TTC549 (cell line): ENCODE results near the gene FBXO45.
"Not testable (repeated sequence)": the region's sequence is repeated elsewhere in the genome, so short reads cannot be mapped to it uniquely, and the experiment has no call there.

Experiments
- FAIRE-seq: peaks from 2 replicates; lab custom pipeline; 2012; peaks lifted over from hg19 to GRCh38; lab: Jason Lieb, UNC

The FBXO45 gene

DNA sequence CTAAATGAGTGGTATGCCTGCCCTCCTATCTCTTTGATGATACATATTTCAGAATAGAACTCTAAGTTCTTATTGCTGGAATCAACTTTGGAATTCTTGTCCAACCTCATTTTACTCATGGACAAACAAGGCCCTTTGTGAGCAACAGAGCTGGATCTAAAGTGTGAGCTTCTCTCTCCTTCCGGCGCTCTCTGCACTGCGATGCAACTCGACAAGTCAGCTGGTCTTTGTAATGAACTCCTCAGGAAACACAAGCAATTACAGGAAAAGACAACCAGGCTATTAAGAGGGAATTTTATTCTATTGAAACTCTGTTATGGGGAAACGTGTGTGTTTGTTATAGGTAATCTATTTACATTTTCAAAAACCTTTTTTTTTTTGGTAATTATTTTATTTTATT lies 50.8 kb downstream of the FBXO45 start:
- no peak for FAIRE-seq

DNA sequence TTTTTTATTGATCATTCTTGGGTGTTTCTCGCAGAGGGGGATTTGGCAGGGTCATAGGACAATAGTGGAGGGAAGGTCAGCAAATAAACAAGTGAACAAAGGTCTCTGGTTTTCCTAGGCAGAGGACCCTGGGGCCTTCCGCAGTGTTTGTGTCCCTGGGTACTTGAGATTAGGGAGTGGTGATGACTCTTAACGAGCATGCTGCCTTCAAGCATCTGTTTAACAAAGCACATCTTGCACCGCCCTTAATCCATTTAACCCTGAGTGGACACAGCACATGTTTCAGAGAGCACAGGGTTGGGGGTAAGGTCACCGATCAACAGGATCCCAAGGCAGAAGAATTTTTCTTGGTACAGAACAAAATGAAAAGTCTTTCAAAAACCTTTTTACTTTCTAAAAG lies 51.2 kb downstream of the FBXO45 start:
- not testable (repeated sequence) for FAIRE-seq

DNA sequence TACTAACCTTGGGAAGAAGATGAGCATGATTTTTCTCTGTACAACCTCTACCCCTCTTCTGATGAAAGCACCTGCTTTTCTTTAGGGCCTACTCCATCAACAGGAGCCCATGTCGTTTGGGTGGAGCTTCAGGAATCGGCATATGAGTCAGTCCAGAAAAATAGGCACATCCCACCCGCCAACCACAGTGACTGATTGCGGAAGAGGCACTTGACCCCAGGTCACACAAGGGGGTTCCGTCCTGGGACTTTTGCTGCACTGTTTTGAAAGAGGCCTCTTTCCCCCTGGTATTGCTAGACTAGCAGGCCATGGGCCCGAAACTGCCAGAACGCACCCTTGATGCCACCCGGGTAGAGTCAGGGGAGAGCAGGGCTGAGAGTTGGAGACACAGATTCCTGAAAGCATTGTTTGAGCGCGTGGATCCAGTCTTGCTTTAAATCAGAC lies 51.7 kb downstream of the FBXO45 start:
- FAIRE-seq: no peak

DNA sequence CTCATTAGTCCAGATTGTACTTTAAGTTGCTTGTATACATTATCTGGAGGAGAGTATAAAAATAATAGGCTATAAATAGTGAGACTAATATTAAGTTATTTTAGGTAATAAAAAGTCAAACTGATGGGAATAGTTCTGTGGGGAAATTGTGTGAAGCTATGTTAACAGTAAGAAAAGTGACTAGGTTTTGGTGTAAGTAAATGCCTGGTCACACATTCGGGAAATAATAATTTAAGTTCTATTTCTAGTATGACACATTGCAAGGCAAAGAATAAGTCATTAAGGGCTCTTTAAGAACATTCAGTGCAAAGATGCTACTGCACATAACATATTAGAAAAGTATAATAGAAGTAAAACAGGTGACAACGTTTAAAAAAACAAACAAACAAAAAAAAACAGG lies 52.2 kb downstream of the FBXO45 start:
- no peak for FAIRE-seq

DNA sequence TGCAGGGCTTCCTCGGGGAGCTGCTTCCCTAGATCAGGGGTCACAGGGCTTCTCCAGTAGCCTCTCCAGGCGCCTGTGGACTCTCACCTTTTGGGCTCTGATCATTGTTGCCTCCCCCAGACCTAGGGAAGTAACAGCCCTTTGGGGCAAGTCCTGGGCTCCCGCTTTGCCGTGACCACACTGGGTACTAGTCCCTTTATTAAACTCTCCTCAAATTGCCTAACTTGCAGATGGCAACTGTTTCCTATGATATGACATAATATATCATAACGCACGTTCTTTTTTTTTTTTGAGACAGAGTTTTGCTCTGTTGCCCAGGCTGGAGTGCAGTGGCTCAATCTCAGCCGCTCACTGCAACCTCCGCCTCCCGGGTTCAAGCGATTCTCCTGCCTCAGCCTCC lies 53.2 kb downstream of the FBXO45 start:
- FAIRE-seq: no peak

DNA sequence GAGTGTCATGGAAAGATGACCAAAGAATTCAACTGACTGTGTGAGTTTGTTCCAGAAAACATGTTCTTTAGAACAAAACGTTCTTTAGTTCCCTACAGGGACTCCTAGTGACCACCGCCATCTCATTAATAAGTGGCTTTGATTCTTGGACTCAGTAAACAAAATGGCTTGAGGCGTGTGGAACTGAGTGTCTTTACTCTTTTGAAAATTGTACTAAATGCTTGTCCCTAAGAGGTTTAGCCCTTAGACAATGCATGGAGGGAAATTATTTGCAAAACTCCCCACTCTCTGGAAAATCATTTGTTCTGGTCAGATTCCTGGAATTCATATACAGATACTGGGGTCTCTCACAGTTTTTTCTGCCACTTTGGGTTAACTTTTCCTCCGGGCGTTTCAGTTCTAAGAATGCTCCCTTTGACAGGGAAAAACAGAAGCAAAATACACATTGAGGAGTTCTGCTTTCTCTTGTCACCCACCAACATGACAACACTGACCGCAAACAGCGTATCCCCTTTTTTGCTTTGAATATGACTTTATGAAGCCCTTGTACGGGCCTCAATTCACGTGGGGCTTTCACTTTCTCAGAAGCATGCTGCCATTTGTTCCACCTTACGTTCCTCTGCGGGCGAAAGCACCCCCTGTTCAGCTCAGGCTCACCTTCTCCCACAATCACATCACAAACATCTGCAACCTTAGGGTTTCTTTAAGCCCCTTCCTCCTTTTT lies 55.8 kb downstream of the FBXO45 start:
- no peak for FAIRE-seq

DNA sequence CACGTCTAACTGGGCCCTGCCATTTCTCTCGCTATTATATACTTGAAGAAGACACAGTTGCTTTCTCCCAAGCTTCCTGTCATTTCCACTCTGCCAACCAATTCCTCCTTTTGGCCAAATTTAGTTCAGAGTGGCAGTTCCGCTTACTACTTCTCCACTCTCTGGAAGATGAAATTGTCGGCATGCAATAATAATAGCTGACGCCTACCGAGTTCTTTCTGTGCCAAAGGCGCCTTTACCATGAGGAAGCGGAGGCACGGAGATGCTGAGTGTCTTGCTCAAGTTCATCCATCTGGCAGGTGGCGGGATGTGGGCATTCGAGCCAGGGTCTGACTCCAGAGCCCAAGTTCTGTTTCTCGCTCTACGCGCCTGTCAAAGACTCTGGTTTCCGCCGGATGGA lies 56.4 kb downstream of the FBXO45 start:
- no peak for FAIRE-seq

DNA sequence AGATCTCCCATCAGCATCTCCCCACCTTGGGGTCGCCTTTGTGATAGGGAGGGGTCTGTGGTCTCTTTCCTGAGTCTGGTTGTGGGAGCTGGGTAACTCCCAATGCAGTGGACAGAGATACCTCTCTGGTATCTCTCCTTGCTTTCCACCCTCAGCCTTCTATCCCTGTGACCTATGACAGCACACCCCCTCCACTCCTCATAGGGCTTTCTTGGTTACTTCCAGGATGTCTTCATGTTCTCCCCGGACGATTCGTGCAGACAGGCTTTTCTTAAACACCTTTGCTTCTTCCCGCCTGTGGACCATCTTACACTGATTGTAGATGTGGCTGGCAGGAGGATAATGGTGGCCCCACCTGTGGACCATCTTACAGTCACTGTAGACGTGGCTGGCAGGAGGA lies 56.9 kb downstream of the FBXO45 start:
- no peak for FAIRE-seq

DNA sequence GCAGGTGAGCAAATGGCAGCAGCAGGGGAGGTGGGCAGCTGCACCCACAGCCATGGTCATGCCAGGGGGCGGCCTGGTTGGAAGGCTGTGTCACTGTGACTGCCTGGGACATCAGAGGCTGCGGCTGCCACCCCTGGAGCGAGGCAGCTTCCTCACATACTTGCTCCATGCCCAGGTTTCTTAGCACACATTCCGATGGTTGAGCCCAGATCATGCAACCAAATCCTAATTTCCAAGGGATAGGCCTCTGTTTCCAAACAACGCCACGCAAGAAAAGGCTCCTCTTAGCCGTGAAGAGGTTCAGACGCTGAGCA lies 59.4 kb downstream of the FBXO45 start:
- FAIRE-seq: no peak

DNA sequence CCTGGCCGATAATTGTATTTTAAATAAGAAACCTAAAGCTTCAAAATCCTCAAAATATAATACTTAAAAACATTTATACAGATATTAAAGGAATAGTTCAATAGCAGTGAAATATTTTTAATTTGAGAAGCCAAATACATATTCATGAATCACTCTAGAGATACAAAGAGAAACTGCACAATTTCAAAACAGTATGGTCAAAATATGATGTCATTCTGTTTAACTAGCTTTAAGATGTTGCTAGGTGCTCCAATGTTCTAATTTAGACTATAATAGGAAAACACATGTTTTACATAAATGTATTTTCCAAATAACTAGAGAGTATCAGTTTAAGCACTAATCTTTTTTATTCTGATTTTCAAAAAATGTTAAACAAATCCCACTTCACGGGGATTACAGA lies 60.8 kb downstream of the FBXO45 start:
- no peak for FAIRE-seq

DNA sequence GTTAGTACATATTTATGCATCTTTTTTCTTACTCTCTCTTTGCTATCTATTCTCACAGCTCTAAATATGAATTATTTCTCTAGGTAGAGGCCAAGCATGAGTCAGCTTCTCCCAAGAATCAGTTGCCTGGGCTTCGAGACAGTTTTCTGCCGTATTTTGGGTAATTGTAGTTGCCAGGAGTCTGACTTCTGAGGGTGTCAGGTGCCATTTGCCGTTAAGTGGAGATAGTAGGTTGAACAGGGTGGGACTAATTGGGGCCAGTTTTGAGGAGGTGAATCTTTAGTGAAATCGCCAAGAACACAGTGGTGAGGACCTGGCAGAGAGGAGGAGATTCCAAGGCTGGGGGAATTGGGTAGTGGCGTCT lies 63.2 kb downstream of the FBXO45 start:
- no peak for FAIRE-seq

DNA sequence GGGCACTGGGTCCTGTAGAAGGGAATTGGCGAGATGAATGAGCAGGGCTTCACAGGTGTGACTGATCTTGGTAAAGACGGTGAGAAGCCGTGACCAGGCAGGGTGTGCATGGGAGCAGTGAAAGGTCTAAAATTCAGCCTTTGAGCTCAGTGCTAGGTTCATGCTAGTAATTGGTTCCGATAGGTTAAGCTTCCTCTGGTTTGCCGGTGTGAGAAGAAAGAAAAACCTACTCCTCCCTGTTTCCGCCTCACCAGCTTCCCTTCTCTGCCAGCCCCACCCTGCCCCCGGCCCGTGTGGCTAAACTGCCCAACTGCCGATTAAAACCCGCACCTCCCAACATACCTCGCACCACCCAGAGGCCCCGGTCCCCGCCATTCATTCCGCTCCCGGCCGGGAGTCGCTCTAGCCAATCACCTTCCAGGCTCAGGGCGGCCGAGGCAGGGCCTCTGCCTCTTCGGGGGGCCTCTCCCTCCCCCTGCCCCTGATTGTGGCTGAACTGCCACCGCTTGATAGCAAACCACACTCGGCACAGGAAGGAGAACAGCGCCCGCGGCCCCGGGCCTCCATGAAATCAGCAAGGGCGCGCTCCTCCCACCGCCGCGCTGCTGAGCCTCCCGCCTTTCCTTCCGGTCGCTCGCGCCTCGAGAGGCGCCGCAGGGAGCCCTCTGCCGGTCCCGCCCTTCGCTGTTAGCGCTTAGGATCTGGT lies 63.7 kb downstream of the FBXO45 start:
- no peak for FAIRE-seq

DNA sequence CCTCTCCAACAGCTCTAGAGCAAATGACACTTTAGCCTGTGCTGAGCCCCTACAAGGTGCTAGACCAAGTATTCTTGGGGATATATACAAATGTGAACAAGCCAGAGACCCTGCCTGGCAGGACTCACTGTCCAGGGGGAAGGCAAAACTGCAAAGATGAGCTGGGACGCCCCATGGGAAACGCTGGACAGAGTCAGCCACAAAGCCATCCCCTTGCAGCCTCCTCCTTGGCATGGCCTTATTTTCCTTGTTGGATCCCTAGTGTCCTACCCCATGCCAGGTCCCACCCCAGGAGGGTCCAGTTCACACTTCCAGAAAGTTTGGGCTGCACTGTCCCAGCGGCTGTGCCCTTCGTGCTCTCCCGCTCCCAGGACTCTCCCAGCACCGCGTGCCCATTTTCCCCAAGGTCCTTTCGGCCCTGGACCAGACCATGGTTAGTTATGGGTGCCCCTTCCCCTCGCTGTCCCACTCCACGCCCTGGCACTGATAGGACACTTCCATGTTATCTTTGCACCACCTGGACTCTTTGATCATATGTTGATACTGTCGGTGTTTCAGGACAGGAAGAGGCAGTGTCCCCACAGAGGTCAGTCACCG lies 65.2 kb downstream of the FBXO45 start:
- no peak for FAIRE-seq

DNA sequence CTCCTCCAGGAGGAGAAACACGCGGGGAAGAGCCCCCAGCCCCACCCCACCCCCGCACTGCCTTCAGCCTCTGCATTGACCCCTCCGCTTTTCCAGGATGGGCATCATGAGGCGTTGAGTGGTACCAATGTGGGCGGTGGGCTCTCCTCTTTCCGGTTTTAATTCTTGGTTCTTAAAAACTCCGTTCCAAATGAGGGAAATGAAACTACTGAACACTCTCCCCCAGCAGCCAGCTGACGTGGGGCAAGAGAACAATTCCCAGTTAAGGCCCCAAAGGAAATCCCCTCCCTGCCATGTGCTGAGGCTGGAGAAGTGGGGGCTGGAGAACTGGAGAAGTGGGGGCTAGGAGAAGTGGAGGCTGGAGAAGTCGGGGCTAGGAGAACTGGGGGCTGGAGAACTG lies 65.8 kb downstream of the FBXO45 start:
- FAIRE-seq: no peak

DNA sequence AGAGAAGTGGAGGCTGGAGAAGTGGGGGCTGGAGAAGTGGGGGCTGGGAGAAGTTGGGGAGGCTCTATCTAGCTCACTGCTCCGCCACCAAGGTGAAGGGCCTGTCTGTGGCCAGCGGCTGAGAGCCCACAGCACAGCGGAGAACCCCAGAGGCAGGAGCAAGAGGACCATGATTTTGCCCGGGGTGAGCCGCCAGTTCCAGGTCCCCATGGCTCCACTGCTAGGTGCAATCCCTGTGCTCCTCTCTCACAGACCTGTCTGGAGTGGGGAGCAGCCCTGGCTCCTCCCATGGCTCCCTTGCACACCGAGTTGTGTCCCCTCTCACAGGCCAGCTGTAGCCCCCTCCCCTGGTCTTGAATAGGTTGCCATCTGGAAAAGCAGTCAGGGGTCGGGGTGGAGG lies 66.4 kb downstream of the FBXO45 start:
- FAIRE-seq: no peak

DNA sequence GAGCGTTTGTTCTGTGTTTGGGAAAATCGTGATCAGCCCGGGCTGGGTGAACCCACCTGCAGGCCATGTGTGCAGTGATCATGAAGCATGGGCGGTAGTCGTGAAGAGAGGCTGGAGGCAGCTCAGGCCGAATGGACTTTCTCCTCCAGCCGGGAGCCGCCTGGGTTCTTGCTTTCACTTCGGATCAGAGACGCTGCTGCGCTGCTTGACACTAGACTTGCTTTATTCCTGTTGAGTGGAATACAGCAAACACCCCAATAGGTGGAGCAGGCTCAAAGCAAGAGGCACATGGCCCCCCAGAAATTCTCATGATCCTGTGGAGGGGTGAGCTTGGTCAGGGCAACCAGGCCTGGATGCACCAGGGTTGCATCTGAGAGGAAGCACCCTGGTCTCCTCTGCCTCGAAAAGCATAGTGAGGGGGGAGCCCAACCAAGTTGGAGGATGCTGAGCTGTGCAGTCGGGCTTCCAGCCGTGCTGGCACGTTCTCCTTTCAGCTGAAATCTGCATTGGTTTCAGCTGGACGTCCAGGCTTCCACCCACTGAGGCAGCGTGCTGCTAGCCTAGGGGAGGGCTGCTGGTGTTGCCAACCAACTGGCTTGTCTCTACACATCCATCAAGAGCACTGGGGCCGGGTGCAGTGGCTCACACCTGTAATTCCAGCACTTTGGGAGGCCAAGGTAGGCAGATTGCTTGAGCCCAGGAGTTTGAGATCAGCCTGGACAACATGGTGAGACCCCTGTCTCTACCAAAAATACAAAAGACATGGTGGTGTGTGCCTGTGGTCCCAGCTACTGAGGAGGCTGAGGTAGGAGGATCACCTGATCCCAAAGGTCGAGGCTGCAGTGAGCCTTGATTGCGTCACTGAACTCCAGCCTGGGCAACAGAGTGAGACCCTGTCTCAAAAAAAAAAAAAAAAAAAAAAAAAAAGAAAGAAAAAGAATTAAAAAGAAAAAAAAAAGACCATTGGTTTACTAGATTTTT lies 68.2 kb downstream of the FBXO45 start:
- no peak for FAIRE-seq

DNA sequence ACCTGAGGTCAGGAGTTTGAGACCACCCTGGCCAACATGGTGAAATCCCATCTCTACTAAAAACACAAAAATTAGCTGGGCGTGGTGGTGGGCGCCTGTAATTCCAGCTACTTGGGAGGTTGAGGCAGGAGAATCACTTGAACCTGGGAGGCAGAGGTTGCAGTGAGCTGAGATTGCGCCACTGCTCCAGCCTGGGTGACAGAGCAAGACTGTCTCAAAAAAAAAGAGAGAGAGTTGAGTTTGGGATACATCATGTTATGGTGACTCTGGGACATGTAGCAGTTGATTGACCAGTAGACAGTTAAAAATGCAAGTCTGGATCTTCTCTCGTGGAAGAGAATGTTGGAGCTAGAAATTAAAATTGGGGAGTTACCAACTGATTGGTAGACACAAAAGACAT lies 69.5 kb downstream of the FBXO45 start:
- FAIRE-seq: not testable (repeated sequence)
